SK-N-SH (cell line): ENCODE results near the gene OS9. TPM values are rescaled to one million over a fixed set of nuclear protein-coding genes. Genes with fewer than 3 reads are reported as not detected.

Experiments
- CTCF ChIA-PET: fragments of 300-600, 350-600 bp; formaldehyde crosslinking; extraction: SDS; loops from one replicate; lab custom pipeline; 2021; lab: Yijun Ruan, JAX
- POLR2A ChIA-PET: fragments of 350-600 bp; sonication (Branson Sonifier 250); formaldehyde crosslinking; extraction: SDS; loops from one replicate; lab custom pipeline; 2020; ENCODE audit warnings: antibody characterized with exemption, inconsistent platforms; lab: Yijun Ruan, JAX
- DNase-seq: peaks from one replicate; pipeline ENCODE4 v3.0.0; 2012
- H2AFZ ChIP-seq: fragments of 200-600 bp; sonication (generic); 2 replicates; pipeline ENCODE4 v1.8.1; 2016; ENCODE audit warnings: antibody characterized with exemption, mild to moderate bottlenecking, low read depth
- H3F3A ChIP-seq: fragments of 200-600 bp; sonication (generic); replicated peaks from 2 replicates; pipeline ENCODE3; 2016; ENCODE audit warnings: antibody characterized with exemption, mild to moderate bottlenecking; ENCODE audit not compliant: insufficient read depth
- H3K27ac ChIP-seq, 2 experiments: fragments of 200-500 bp in 1 of 2; fragments of 200-600 bp in 1 of 2; sonication (Bioruptor generic) in 1 of 2; sonication (generic), shearing (Covaris generic) in 1 of 2; 2 replicates each; pipeline versions ENCODE4 v1.5.1 to v1.6.1; 2014 to 2016; ENCODE audit warnings: low read depth in 2 of 2, inconsistent platforms in 1 of 2, low read length in 1 of 2, mild to moderate bottlenecking in 1 of 2, mixed read lengths in 1 of 2
- H3K27me3 ChIP-seq: fragments of 200-600 bp; sonication (generic), shearing (Covaris generic); 2 replicates; pipeline ENCODE4 v1.6.1; 2016; ENCODE audit warnings: mixed run types; ENCODE audit not compliant: insufficient read depth
- H3K36me3 ChIP-seq, 2 experiments: fragments of 200-500 bp in 1 of 2; fragments of 200-600 bp in 1 of 2; sonication (Bioruptor generic) in 1 of 2; sonication (generic) in 1 of 2; replicated peaks in 1 of 2; 2 replicates each; pipeline versions ENCODE3 to v1.5.1; 2014 to 2016; ENCODE audit warnings: low read length in 1 of 2, mild to moderate bottlenecking in 1 of 2; ENCODE audit not compliant: insufficient read depth in 2 of 2, control insufficient read depth in 1 of 2
- H3K4me1 ChIP-seq, 2 experiments: fragments of 200-500 bp in 1 of 2; fragments of 200-600 bp in 1 of 2; sonication (Bioruptor generic) in 1 of 2; sonication (generic), shearing (Covaris generic) in 1 of 2; 2 replicates each; pipeline versions ENCODE4 v1.5.1 to v1.6.1; 2014 to 2016; ENCODE audit warnings: low read depth in 1 of 2, low read length in 1 of 2, mixed run types in 1 of 2; ENCODE audit not compliant: insufficient read depth in 2 of 2, control insufficient read depth in 1 of 2
- H3K4me2 ChIP-seq: fragments of 200-600 bp; sonication (generic), shearing (Covaris generic); 2 replicates; pipeline ENCODE4 v1.6.1; 2017; ENCODE audit warnings: mixed run types
- H3K4me3 ChIP-seq, 2 experiments: fragments of 200-500 bp in 1 of 2; fragments of 200-600 bp in 1 of 2; sonication (Bioruptor generic) in 1 of 2; sonication (generic), shearing (Covaris generic) in 1 of 2; 2 replicates each; pipeline versions ENCODE4 v1.5.1 to v1.8.1; 2014 to 2016; ENCODE audit warnings: low read depth in 2 of 2, inconsistent platforms in 1 of 2, low read length in 1 of 2, mild to moderate bottlenecking in 1 of 2, mixed read lengths in 1 of 2, moderate library complexity in 1 of 2
- H3K79me2 ChIP-seq: fragments of 200-600 bp; sonication (generic); 2 replicates; pipeline ENCODE4 v1.8.1; 2017; ENCODE audit warnings: mild to moderate bottlenecking; ENCODE audit not compliant: insufficient read depth
- H3K9ac ChIP-seq: fragments of 200-600 bp; sonication (generic); 2 replicates; pipeline ENCODE4 v1.6.1; 2017; ENCODE audit warnings: mixed run types
- H3K9me2 ChIP-seq: fragments of 200-600 bp; sonication (generic); 2 replicates; pipeline ENCODE4 v1.6.1; 2017; ENCODE audit warnings: mixed run types
- H3K9me3 ChIP-seq: fragments of 200-600 bp; sonication (generic); 2 replicates; pipeline ENCODE4 v1.6.1; 2017; ENCODE audit warnings: mixed run types, mild to moderate bottlenecking, moderate library complexity
- H4K20me1 ChIP-seq: fragments of 200-600 bp; sonication (generic); 2 replicates; pipeline ENCODE4 v1.6.1; 2017; ENCODE audit warnings: mild to moderate bottlenecking, mixed run types; ENCODE audit not compliant: insufficient read depth
- CHD2 ChIP-seq: fragments of 150-350 bp; IDR thresholded peaks from 2 replicates; pipeline ENCODE4 v1.6.1; 2018; ENCODE audit warnings: low read length; ENCODE audit not compliant: partially characterized antibody
- CTCF ChIP-seq: fragments of 200-600 bp; sonication (generic); IDR thresholded peaks from 2 replicates; pipeline ENCODE4 v1.6.1; 2017; ENCODE audit warnings: antibody characterized with exemption, mild to moderate bottlenecking, moderate library complexity
- EP300 ChIP-seq, 2 experiments: IDR thresholded peaks; 2 replicates each; pipeline versions ENCODE4 v1.4.0 to v1.6.1; 2012; ENCODE audit warnings: borderline replicate concordance in 1 of 2, low read depth in 1 of 2, low read length in 1 of 2
- EZH2phosphoT487 ChIP-seq: fragments of 200-600 bp; sonication (generic); IDR thresholded peaks from 2 replicates; pipeline ENCODE4 v1.6.1; 2017; ENCODE audit warnings: low read depth, mixed run types, mild to moderate bottlenecking, antibody characterized with exemption, moderate library complexity, borderline replicate concordance
- FOXJ3 ChIP-seq: sonication (generic); formaldehyde crosslinking; IDR thresholded peaks from 2 replicates; pipeline ENCODE4 v1.5.1; 2020; ENCODE audit warnings: mild to moderate bottlenecking, missing genetic modification reagents
- FOXM1 ChIP-seq: IDR thresholded peaks from 2 replicates; pipeline ENCODE4 v1.4.0; 2012; ENCODE audit warnings: low read depth, mild to moderate bottlenecking
- GABPA ChIP-seq: IDR thresholded peaks from 2 replicates; pipeline ENCODE4 v1.4.0; 2012; ENCODE audit warnings: low read depth, mild to moderate bottlenecking
- IRF3 ChIP-seq: fragments of 150-350 bp; IDR thresholded peaks from 2 replicates; pipeline ENCODE4 v1.6.1; 2016; ENCODE audit warnings: mild to moderate bottlenecking, low read depth, low read length
- JUND ChIP-seq: IDR thresholded peaks from 2 replicates; pipeline ENCODE4 v1.4.0; 2012
- MAX ChIP-seq: IDR thresholded peaks from 2 replicates; pipeline ENCODE4 v1.4.0; 2012; ENCODE audit warnings: low read depth
- MXI1 ChIP-seq: IDR thresholded peaks from 2 replicates; pipeline ENCODE4 v1.6.1; 2012; ENCODE audit warnings: mild to moderate bottlenecking, low read depth, low read length, improper control_type of control experiment
- NFIC ChIP-seq: IDR thresholded peaks from 2 replicates; pipeline ENCODE4 v1.4.0; 2012; ENCODE audit warnings: borderline replicate concordance
- PBX3 ChIP-seq: IDR thresholded peaks from 2 replicates; pipeline ENCODE4; 2012
- RFX5 ChIP-seq: IDR thresholded peaks from 2 replicates; pipeline ENCODE4 v1.6.1; 2012; ENCODE audit warnings: mild to moderate bottlenecking, improper control_type of control experiment, low read length
- TAF1 ChIP-seq: IDR thresholded peaks from 2 replicates; pipeline ENCODE4 v1.6.1; 2012; ENCODE audit warnings: low read depth, mild to moderate bottlenecking, low read length, moderate library complexity, borderline replicate concordance
- TEAD4 ChIP-seq: IDR thresholded peaks from 2 replicates; pipeline ENCODE4 v1.4.0; 2012; ENCODE audit warnings: mild to moderate bottlenecking, borderline replicate concordance; ENCODE audit not compliant: insufficient read depth
- USF1 ChIP-seq: IDR thresholded peaks from 2 replicates; pipeline ENCODE4 v1.4.0; 2012; ENCODE audit warnings: low read depth, borderline replicate concordance
- YY1 ChIP-seq: IDR thresholded peaks from 2 replicates; pipeline ENCODE4 v1.4.0; 2012; ENCODE audit warnings: low read depth, mild to moderate bottlenecking
- WGBS: methylation state at CpG from one replicate; pipeline ENCODE4 v1.1.6; 2017; ENCODE audit warnings: low lambda C conversion rate; 5-methylcytosine and 5-hydroxymethylcytosine counted together
- polyA plus RNA-seq, 3 experiments: library from polyadenylated mRNA; depleted of rRNA; stranded (reverse); fragments of >200 nt; gene quantifications; 2 replicates each; pipeline ENCODE4 v1.2.3, GENCODE V29; 2012

Gene OS9
- polyA plus RNA-seq, 1 of the 3 experiments (the other 2 are of a cell fraction) = 280 TPM

GRCh38 chr12:57749061-57749460 lies 55.1 kb downstream of the OS9 start:
- H3K9me3 ChIP-seq = no peaks in the 10 kb centered on the region
- H3K36me3 ChIP-seq = peaks cover 30 to 49% of the 10 kb centered on the region in 2 experiments
- peaks cover 8 to 36% of the 10 kb centered on the region in 2 experiments for H3K4me1 ChIP-seq
- TF ChIP-seq PBX3 = no peak
- no peak for TF ChIP-seq EP300 (IDR thresholded peaks at IDR 0.05; ENCODE audit: borderline replicate concordance in 1 of 2, low read depth in 1 of 2, low read length in 1 of 2)
- no peak for TF ChIP-seq MAX
- no peak for TF ChIP-seq USF1
- TF ChIP-seq MXI1 = no peak
- no peak for TF ChIP-seq YY1
- no peak for TF ChIP-seq FOXJ3
- no peak for TF ChIP-seq FOXM1
- no peak for TF ChIP-seq NFIC
- TF ChIP-seq JUND = no peak
- TF ChIP-seq IRF3 = no peak
- no peak for TF ChIP-seq RFX5
- no peak for TF ChIP-seq CHD2
- no peak for TF ChIP-seq GABPA
- TF ChIP-seq TAF1 = no peak
- no peak for TF ChIP-seq CTCF
- TF ChIP-seq TEAD4 = no peak
- no peak for TF ChIP-seq EZH2phosphoT487
- no peak overlapping the region for H3K4me2 ChIP-seq
- ChIA-PET POLR2A (no interaction called here), CTCF (interaction anchor here (1.1 to 2.0 kb wide), 4 partner anchors 9 to 23 kb away, joined by 4 to 7 read pairs (median 4); no protein-coding TSS in a partner anchor)
- DNase-seq = no peak
- no peak overlapping the region for H3K4me3 ChIP-seq
- no peak overlapping the region for H2AFZ ChIP-seq
- no peak overlapping the region for H3K27ac ChIP-seq
- 88% methylated on average over 5 of the region's 5 CpGs for WGBS
- H3K9ac ChIP-seq = no peak overlapping the region
- H4K20me1 ChIP-seq = no peaks in the 10 kb centered on the region
- H3K79me2 ChIP-seq = peaks cover 38% of the 10 kb centered on the region
- H3K9me2 ChIP-seq = no peaks in the 10 kb centered on the region
- no peaks in the 10 kb centered on the region for H3K27me3 ChIP-seq
- H3F3A ChIP-seq = peaks cover 42% of the 10 kb centered on the region
